Neural cell (in vitro differentiated cells): ENCODE measurements around the gene FANCI.

Source experiments
- EP300 ChIP-seq: fragments of 450-650 bp; conservative IDR thresholded peaks from 2 replicates; pipeline ENCODE4 v1.6.1; 2014; ENCODE audit warnings: antibody characterized with exemption, mild to moderate bottlenecking, moderate library complexity; ENCODE audit not compliant: poor library complexity, severe bottlenecking
- EZH2 ChIP-seq: fragments of 200-600, 300-800 bp; shearing (Covaris generic), sonication (generic); IDR thresholded peaks from 2 replicates; pipeline ENCODE4 v1.6.1; 2014; ENCODE audit warnings: antibody characterized with exemption, low read length, borderline replicate concordance, mild to moderate bottlenecking; ENCODE audit not compliant: insufficient read depth, poor library complexity, severe bottlenecking
- POLR2AphosphoS5 ChIP-seq: IDR thresholded peaks from 2 replicates; pipeline ENCODE4 v1.6.1; 2012
- RAD21 ChIP-seq: fragments of 450-650 bp; conservative IDR thresholded peaks from 2 replicates; pipeline ENCODE4 v1.6.1; 2014; ENCODE audit warnings: antibody characterized with exemption, mild to moderate bottlenecking, moderate library complexity
- SMC3 ChIP-seq: fragments of 450-650 bp; conservative IDR thresholded peaks from 2 replicates; pipeline ENCODE4 v1.6.1; 2014; ENCODE audit warnings: antibody characterized with exemption, mild to moderate bottlenecking, moderate library complexity; ENCODE audit not compliant: poor library complexity
- TAF1 ChIP-seq: IDR thresholded peaks from 2 replicates; pipeline ENCODE4 v1.6.1; 2012; ENCODE audit warnings: low read depth
- TF ChIP-seq, protein P1 (sequence below): fragments of 450-650 bp; IDR thresholded peaks from 2 replicates; pipeline ENCODE4 v1.5.1; 2014; ENCODE audit warnings: antibody characterized with exemption, mild to moderate bottlenecking, moderate library complexity; ENCODE audit not compliant: poor library complexity, severe bottlenecking

DNA sequence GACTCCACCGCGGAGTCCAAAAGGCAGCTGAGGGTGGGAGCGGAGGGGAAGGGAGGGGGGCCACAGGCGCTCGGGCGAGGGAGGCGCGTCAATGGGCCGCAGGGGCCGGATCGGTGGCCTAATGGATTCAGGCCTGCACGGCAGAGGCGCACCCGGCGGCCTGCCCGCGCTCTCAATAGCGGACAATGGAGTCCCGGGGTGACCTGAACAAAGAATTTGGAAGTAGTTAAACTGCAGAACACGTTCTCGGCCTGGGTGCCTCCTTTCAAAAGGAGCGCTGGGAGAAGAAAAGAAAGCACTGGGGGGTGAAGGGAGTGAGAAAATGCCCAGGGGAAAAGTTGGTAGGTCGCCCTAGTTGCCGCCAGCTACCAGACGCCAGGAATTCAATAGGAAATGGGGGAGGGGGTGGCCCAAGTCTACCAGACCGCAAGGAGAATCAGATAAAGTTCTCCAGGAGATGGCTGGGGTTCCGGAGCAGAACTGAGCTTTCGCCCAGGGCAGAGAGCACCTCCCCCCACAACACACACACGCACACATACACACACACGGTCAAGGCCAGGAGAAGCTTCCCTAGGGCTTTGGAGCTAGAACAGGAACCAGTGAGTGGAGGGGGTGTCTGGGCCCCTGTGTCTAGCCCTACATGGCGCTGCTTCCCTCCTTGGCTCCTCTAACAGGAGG, 116.7 kb downstream of the FANCI start:
- TF ChIP-seq, protein P1, sequence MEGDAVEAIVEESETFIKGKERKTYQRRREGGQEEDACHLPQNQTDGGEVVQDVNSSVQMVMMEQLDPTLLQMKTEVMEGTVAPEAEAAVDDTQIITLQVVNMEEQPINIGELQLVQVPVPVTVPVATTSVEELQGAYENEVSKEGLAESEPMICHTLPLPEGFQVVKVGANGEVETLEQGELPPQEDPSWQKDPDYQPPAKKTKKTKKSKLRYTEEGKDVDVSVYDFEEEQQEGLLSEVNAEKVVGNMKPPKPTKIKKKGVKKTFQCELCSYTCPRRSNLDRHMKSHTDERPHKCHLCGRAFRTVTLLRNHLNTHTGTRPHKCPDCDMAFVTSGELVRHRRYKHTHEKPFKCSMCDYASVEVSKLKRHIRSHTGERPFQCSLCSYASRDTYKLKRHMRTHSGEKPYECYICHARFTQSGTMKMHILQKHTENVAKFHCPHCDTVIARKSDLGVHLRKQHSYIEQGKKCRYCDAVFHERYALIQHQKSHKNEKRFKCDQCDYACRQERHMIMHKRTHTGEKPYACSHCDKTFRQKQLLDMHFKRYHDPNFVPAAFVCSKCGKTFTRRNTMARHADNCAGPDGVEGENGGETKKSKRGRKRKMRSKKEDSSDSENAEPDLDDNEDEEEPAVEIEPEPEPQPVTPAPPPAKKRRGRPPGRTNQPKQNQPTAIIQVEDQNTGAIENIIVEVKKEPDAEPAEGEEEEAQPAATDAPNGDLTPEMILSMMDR = no peak
- TF ChIP-seq RAD21 = no peak
- TF ChIP-seq EP300 = no peak
- no peak for TF ChIP-seq POLR2AphosphoS5
- no peak for TF ChIP-seq TAF1
- TF ChIP-seq EZH2 = no peak
- TF ChIP-seq SMC3 = no peak
